GM11168 (cell line): ENCODE results near the gene POLD3.
"Not testable (repeated sequence)": the region's sequence is repeated elsewhere in the genome, so short reads cannot be mapped to it uniquely, and the experiment has no call there.

Source experiments
- in situ Hi-C: fragments of 300-500 bp; cut with MboI; formaldehyde crosslinking; loops from one replicate; pipeline ENCODE4 v1.12.0; 2022; ENCODE audit warnings: low sequenced_read_pairs; ENCODE audit not compliant: unreplicated experiment

Gene POLD3

DNA sequence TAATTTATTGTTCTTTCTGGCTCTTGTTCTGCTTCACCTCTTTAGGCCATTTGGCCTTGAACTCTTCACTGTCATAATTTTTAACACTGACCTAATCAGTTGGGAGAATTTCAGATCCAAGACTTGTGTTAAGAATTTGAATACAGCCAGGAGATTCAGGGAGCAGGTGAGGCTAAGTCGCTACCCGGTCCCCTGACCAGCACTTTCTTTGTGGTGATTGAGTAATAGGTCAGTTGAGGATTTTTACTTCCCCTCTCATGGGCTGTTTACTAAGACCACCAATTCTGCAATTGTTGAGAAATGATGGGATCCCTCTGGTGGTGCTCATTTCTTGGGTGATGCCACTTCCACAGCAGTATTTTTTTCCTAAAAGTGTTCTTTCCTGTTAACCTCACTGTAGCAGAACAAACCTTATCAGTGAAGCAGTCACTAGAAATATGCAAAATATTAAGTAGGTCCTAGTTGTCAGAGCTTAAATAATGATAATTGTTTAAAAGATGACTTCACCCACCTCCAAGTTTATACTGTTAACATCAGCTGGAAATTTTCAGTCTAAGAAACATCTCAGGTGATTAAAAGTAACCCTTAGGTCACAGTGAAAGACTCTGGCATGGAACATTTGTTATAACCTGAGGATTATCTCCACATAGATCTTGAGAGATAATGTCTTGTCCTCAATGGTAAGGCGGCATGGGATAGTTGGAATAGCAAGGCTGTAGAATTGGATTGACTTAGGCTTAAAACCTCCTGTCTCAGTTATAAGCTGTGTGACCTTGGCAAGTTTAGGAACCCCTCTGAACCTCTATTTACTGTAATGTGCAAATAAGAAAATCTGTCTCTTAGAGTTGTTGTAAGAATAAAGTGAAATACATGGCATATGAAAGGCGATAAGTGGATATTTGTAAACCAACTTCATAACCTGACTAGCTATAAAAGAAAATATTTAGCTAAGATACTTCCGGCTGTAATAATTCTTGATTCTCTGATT, 41.3 kb downstream of the POLD3 start:
- in situ Hi-C loops, result no loop called here

DNA sequence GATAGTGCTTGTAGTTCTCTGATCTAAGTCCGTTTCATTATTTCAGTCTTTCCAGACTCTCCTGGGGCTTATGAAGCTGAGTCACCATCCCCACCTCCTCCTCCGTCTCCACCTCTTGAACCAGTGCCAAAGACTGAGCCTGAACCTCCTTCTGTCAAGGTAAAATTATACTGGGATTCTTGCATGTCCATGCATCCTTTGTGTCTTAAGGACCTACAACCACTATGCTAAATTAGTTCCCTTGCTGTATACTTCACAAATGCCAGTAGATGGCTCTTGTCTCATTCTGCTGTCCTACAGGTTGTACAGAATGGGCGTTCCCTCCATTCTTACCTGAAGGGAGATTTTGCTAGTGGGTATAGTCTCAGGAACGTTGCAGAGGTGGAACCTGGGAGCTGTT, 42.2 kb downstream of the POLD3 start:
- in situ Hi-C loops, result no loop called here

DNA sequence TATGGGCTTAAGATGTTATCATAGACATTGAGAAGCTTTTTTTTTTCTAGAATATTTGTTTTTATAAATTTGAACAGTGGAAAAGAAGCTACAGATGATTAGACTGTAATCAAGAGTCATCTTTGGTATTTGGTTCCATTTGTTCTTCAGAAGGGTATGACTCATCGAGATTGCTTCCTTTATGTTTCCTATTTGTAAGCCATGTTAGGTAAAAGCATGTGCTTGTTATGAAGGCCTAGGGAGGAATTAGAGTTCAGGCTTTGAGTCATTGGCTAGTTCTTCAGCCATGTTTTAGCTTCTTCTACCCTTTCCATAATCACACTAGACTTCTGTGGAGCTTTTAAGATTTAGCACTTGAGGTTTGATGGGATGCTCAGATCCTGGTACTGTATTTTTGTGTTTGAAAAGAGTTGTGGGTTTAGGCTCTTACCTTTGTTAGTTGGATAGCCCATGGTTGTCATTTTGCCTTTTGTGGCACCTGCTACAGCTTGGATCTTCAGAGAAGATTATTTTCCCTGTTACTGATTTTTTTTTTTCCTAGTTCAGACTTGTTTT, 44.3 kb downstream of the POLD3 start:
- in situ Hi-C loops, result no loop called here

DNA sequence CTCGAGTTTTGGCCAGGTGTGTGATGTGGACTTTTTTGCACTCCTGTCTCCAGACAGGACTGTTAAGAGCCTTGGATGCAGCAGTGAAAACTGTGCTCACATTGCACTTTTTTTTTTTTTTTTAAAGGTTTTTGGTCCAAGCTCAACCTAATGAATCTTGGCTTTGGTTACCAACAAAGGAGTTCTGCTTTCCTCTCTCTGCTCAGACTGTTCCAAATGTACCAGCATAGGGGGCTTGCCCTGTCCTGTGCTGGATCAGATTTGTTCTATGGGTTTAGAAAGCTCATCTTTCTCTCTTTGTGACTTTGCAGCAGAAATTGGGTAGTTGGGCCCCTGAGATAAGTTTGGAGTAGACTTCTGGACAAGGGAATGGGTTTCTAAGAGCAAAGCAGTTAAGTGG, 45.3 kb downstream of the POLD3 start:
- in situ Hi-C loops, result no loop called here

DNA sequence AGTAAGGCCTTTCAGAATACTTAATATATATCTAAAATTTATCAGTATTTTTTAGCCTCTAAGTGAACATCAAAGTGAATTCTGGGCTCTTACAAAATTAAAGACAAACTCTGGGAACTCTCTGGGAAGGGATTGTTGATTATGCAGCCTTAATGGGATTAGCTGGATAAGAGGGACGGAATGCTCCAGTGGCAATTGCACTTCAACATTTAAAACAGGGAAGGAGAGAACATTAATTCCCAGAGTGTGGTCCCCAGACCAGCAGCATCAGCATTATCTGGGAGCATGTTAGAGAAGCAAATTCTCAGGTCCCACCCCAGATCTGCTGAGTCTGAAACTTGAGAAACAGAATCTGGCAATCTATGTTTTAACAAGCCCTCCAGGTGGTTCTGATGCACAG, 46.5 kb downstream of the POLD3 start:
- in situ Hi-C loops, result no loop called here

- in situ Hi-C loops, result no loop called here
These were observed 47.2 kb downstream of the POLD3 start for GRCh38 chr11:74639533-74639932.

DNA sequence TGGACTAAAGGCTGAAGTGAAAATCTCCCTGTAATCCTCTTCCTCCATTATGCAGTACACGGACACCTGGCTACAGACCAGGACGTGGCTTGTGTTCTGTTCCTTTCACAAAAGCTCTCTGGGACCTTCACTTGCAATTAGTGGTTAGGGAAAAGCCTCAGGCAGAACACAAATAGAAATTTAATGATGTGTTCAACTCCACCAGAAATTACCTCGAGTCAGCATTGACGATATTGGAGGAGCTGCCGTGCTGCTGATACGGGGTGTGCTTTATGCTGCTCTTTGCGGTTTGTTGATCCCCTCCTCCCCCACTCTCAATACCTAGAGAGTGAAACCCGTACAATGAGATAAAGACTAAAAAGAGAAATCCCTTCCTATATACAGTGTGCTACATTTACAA, 48.9 kb downstream of the POLD3 start:
- in situ Hi-C loops, result no loop called here

- in situ Hi-C loops, result no loop called here
These were observed 49.5 kb downstream of the POLD3 start for GRCh38 chr11:74641905-74642304.

DNA sequence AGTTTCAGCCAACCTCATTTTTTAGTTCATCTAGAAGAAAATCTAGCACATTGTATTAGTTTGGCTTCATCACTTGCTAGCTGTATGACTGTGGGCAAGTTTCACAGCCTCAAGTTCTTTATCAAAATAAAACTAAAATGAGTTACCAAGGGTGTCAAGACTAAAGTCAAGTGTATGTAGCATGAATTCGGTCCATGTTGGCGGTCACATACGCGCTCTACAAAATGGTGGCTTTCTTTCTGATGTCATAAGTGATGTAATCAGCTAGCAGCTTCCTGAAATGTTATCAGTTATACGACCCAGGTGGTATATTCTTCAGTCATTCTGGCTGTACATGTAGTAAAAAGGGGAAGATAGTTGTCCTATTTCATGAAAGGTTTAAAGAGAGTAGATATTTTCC, 50.5 kb downstream of the POLD3 start:
- in situ Hi-C loops, result no loop called here

GRCh38 chr11:74644081-74644480, 51.7 kb downstream of the POLD3 start:
- in situ Hi-C loops, result no loop called here

DNA sequence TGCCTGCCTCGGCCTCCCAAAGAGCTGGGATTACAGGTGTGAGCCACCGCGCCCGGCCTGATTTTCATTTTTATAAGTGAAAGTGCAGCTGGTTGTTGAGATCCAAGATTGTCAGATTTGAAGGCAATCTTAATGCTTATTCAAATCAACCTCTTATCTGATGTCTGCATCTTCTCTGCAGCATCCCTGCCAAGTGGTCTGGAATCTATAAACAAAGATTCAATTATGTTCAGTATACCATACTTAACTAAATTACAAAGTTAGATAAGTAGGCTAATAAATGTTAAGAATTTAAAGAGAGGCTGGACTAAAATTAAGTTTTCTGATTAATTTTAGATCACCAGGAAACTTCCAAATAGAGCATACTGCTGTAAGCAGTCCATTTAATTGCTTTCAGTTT, 53.8 kb downstream of the POLD3 start:
- in situ Hi-C loops, result no loop called here

DNA sequence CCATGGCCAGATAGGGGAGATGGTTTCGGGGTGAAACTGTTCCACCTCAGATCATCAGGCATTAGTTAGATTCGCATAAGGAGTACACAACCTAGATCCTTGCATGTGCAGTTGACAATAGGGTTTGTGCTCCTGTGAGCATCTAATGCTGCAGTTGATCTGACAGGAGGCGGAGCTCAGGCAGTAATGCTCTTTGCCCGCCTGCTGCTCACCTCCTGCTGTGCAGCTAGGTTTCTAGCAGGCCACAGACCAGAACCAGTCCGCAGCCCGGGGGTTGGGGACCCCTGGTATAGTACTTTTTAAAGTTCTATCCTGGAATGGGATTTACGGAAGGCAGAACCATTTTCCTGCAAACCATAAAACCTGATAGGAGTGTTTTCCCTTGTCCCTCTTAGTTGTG, 54.6 kb downstream of the POLD3 start:
- in situ Hi-C loops, result no loop called here

DNA sequence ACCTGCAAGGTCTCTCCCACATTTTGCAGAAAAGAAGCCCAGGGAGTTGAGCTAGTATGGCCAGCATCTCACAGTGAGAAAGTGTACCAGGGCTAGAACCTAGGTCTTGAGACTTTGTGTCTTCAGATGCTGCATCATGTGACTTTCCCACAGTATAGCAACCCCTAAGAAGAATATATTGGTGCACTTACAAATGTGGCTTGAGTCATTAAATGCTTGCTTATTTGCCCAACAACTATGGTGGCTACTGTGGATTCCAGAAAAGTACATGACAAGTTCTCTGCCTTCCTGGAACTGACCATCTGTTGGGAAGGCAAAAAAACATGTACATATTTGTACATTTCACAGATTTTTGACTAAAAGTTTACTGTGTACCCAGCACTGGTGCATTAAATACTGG, 55.0 kb downstream of the POLD3 start:
- in situ Hi-C loops, result no loop called here

DNA sequence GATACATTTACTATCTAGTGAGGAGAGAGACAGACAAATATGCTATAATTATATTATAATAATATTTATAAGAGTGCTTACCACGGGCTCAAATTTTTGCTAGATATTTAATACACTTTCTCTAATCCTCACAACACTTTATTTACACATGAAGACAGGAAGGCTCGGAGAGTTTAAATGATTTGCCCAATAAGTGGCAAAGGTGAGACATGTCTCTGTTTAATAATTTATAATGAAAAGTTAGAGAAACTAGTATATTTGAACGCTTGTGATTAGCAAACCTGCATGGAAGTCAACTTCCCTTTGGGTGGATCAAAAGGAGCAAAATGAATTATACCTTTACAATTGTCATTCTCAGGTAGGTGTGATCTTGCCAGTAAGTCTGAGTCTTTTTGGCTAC, 55.4 kb downstream of the POLD3 start:
- in situ Hi-C loops, result no loop called here

- in situ Hi-C loops, result no loop called here
These were observed 56.5 kb downstream of the POLD3 start for GRCh38 chr11:74648894-74649293.

DNA sequence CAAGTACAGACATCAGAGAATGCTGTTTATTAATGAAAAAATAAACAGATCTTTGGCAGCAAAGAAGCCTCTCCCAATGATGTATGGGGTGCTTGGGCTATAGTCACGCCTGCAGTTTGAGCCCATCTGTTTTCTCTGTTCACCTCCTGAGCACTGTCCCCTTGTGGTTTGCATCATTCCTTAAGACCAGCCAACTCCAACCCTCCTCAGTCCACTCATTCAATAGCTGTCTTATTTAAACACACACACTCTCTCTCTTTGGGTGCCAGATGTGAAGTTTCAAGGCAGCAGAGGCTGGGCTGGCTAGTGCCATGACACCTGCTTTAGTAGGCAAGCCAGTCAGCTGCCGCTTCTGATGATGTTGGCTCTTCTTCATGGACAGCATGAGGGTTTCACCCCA, 58.1 kb downstream of the POLD3 start:
- in situ Hi-C loops, result no loop called here

DNA sequence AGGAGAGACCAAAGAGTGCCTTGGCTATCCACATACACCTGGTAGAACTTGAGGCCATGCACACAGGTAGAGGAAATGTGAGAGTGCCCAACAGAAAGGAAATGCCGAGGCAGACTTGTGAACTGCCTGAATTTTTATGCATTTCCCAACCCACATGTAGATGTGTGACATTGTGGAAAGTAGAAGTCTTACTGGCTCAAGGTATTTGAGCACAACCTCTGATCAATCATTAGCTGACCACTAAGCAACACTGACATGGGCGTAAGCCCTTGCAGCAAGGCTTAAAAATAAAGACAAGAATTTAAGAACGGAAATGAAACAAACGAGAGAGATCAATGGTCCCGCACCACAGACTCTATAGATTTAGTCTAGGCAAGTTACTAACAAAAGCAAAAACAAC, 62.6 kb downstream of the POLD3 start:
- in situ Hi-C loops, result no loop called here

DNA sequence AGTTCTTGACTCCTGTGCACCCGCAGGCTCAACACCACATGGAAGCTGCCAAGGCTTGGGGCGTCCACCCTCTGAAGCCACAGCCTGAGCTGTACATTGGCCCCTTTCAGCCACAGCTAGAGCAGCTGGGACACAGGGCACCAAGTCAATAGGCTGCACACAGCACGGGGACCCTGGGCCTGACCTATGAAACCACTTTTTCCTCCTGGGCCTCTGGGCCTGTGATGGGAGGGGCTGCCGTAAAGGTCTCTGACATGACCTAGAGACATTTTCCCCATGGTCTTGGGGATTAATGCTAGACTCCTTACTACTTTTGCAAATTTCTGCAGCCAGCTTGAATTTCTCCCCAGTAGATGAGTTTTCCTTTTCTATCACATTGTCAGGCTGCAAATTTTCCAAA, 66.7 kb downstream of the POLD3 start:
- in situ Hi-C loops, result not testable (repeated sequence)

- in situ Hi-C loops, result no loop called here
These were observed 70.2 kb downstream of the POLD3 start for GRCh38 chr11:74662487-74663103.

DNA sequence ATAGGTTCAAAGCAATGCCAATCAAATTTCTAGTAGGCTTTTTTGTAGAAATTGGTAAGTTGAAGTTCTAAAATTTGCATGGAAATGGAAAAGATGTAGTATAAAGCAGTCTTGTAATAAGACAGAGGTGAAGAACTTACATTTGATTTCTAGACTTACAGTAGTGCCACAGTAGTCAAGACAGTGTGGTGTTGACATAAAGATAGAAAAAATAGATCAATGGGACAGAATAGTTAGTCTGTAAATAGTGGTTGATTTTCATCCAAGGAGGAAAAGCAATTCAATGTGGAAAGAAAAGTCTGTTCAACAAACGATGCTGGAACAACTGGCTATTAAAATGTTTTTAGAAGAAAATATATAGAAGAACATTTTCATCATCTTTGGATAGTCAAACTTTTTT, 70.9 kb downstream of the POLD3 start:
- in situ Hi-C loops, result no loop called here
